H1 (cell line): Measurements from ENCODE around the gene SPEF1. TPM values are rescaled to one million over a fixed set of nuclear protein-coding genes. Genes with fewer than 3 reads are reported as not detected.

Source experiments
- FOSL1 ChIP-seq: IDR thresholded peaks from 2 replicates; pipeline ENCODE4 v1.6.1; 2011; ENCODE audit warnings: mild to moderate bottlenecking, low read depth, low read length, moderate library complexity; ENCODE audit not compliant: insufficient read depth
- JUN ChIP-seq: IDR thresholded peaks from 2 replicates; pipeline ENCODE4 v1.6.1; 2011; ENCODE audit warnings: low read depth, mild to moderate bottlenecking, improper control_type of control experiment, low read length
- PHF8 ChIP-seq: fragments of 200-600 bp; sonication (generic); conservative IDR thresholded peaks from 2 replicates; pipeline ENCODE4 v1.7.1; 2012; ENCODE audit warnings: low read depth, mild to moderate bottlenecking, inconsistent platforms, low read length, moderate library complexity
- SIX5 ChIP-seq: IDR thresholded peaks from 2 replicates; pipeline ENCODE4 v1.6.1; 2011; ENCODE audit warnings: mild to moderate bottlenecking, low read depth, low read length
- polyA plus RNA-seq, 7 experiments: library from polyadenylated mRNA; depleted of rRNA in 3 of 7; stranded (reverse) in 5 of 7; unstranded in 2 of 7; fragments of >200 nt in 5 of 7; fragments of 200-250 nt in 2 of 7; gene quantifications; 1 replicate in 5 of 7; 2 replicates in 1 of 7; 4 replicates in 1 of 7; pipeline versions ENCODE4 v1.2.1 to v1.2.3, GENCODE V29; 2011 to 2013; ENCODE audit warnings: missing spikeins in 2 of 7, mixed read lengths in 2 of 7
- total RNA-seq: library from RNA; stranded (reverse); fragmentation: NEBNext Ultra II Directional; extraction: Animal tissue kit (Norgen Biotek cat#: 25700); gene quantifications from 2 replicates; pipeline ENCODE4 v1.2.1, GENCODE V29; 2021

The SPEF1 gene
- total and polyA plus RNA-seq, 2 of the 8 experiments (the other 6 are each of a cell fraction or from before 2014, with no cell fraction given), result 0.51 to 0.71 TPM

GRCh38 chr20:3734111-3734843 is 47.0 kb downstream of the SPEF1 start (continued):
- TF ChIP-seq PHF8 (no peak), SIX5 (no peak), FOSL1 (no peak), JUN (no peak)
